GM18526 (cell line): Measurements from ENCODE around the gene SLC7A5.
A peak's percentile ranks its signal among the peaks of the same experiment; 100 is the strongest.

Experiments used
- POLR2A ChIP-seq: IDR thresholded peaks from 3 replicates; pipeline ENCODE4 v1.6.1; 2011; ENCODE audit not compliant: insufficient read length; ENCODE audit errors: extremely low read depth

SLC7A5 gene

DNA sequence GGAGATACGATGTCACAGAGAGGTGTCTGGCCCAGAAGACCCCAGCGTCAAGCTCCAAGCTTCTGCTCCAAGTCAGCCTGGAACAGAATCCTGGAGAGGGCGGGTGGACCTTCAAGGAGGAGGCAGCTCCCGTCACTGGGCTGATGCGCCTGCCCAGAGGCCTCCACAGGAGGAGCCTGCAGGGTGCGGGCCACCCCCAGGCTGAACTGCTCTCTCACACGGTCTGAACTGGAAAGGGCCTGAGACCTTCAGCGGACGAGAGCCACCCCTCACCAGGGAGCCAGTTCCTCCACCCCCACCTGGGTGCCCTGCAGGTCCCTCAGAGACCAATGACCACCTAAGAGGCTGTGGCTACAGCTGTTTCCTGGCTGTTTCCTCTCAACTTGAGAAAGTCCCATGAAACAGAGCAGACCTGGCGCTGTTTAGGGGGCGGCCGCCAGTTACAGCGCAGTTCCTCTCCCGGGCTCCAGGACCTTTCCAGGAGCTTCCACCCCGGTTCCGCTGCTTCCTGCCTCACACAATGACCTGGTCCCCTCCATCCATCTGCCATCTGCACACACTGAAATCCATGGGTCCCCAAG is 67.5 kb downstream of the SLC7A5 start:
- TF ChIP-seq POLR2A, result no peak

DNA sequence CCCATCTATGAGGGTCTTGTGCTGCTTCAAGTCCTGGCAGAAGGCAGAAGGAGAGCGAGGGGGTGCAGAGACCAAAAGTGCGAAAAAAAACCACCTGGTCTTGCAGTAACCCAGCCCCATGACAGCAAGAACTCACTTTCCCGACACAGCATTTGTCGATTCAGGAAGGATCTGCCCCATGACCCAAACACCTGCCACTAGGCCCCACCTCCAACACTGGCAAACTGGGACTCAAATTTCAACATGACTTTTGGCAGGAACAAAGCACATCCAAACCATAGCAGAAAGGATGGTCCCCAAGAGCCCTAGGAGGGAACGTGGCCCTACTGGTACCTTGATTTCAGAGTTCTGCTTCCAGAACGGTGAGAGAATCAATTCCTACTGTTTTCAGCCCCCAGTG is 68.8 kb downstream of the SLC7A5 start:
- no peak for TF ChIP-seq POLR2A

DNA sequence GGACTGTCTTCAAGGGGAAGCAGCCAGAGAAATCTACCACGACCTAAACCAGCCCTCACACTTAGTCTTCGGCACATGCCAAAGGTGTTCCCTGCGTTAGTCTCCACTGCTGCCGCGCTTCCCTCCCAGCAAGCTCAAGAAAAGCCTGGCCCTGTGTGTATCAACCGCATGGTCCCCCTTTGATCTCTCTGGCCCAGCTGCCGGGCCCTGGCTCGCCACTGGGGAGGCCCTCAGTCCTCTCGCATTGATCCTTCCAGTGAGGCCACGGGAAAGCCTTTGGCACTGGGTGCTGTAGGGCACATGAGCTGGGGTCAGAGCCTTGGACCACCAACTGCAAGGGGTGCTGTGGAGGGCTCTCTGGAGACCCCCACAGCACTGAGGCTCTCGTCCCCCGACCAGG is 74.0 kb downstream of the SLC7A5 start:
- TF ChIP-seq POLR2A, result no peak

DNA sequence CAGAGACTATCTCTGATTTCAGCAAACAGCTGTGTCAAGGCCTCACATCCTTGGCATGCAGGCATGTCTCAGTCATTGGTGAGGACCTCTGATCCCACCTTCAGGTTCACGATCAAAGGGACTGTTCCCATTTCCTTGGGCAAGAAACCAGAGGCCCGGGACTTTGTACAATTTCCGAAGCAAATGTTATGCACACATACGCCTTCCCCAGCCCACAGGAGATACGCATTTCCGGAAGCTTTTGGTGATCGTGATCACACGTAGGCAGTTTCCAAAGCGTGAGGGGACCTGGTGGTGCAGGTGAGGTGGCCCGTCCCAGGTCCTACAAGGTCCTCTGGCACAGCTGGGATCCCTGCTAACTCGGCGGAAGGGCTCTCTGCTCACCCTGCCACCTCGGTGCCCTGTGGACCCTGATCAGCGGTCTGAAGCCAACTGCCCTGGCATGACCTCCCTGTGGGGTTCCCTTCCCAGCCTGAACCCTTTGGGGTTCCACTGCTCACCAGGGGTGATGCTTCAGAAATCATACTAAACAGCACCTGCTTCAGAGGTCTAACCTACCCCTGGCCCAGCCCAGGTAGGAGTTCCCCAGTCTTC is 74.7 kb downstream of the SLC7A5 start:
- no peak for TF ChIP-seq POLR2A

DNA sequence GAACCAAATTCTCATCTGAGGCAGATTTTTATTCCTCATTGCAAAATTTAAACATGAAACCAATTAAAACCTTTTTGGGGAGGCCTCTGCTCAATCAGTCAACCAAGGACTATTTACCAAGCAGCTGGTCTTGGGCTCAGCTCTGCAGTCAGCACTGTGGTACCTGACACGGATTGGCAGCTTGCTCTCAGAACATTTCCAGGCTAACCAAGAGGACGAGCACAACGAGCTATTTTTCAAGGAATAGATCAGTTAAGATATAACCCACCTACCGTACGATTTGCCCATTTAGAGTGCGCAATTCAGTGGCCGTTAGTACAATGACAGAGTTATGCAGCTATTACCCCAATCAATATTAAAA is 77.1 kb downstream of the SLC7A5 start:
- no peak for TF ChIP-seq POLR2A

DNA sequence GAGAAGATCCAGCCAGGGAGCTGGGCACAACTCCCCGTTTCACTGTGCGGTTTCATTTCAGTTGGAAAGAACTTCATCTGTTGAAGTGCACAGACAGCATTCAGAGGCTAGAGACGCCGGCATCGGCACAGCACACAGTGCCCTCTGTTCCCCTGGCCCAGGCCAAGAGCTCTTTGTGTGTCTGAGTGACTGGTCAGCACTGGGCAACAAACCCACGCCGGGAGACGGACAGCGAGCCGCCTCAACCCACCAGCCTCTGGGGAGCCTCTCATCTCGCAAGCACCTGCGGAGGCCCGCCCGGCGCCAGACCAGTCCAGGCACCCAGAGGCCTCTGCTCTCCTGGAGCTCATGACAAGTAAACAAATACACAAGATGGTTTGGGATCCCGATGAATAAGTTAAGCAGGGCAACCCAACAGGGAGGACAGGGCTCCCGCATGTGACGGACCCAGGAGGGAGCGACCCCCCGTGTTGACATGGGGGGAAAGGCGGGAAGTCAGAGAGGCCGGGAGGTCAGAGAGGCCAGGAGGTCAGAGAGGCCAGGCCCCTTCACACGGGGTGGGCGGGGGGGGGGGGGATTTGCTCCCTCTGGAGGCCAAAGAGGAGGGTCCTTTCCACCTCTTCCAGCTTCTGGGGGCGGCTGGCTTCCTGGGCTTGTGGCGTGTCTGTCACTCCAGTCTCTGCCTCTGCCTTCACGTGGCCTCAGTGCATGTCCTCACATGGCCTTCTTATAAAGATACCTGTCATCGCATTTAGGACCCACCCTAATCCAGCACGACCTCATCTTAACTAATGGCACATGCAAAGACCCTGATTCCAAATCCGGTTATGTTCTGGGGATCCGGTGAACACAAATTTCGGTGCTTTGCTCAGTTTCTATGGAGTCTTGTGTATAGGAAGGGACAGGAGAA is 77.8 kb downstream of the SLC7A5 start:
- TF ChIP-seq POLR2A, result no peak

DNA sequence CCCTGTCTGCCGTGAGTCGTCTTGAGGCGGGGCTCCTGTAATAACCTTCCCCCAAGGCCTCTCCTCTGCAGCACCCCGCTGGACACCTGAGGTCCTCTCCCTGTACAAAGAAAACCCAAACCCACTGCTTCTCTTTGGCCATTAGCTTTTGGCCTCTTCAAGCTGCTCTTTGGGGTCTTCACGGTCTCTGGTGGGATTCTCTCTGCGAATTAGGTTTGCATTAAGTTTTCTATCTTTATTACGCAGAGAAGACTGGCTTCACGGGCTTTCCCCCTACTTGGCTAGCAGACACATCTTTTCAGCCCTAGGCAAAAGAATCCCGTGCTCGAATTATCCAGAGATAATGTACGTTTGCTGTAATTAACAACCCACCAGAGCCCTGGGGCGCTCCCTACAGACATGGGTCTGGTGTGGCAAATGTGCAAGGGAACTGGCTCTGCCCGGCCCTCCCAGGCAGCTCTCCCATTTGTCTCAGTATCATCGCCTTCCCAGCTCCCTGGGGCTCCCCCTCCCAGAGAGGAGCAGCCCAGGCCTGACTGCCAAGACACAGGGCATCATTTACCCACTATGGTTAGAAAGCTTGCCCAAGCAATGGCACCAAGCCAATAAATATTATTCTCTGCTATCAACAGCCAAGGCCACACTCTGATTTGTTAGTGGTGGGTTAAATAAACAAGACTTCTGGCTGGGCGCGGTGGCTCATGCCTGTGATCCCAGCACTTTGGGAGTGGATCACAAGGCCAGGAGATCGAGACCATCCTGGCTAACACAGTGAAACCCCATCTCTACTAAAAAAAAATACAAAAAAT is 78.8 kb downstream of the SLC7A5 start:
- TF ChIP-seq POLR2A, result no peak

DNA sequence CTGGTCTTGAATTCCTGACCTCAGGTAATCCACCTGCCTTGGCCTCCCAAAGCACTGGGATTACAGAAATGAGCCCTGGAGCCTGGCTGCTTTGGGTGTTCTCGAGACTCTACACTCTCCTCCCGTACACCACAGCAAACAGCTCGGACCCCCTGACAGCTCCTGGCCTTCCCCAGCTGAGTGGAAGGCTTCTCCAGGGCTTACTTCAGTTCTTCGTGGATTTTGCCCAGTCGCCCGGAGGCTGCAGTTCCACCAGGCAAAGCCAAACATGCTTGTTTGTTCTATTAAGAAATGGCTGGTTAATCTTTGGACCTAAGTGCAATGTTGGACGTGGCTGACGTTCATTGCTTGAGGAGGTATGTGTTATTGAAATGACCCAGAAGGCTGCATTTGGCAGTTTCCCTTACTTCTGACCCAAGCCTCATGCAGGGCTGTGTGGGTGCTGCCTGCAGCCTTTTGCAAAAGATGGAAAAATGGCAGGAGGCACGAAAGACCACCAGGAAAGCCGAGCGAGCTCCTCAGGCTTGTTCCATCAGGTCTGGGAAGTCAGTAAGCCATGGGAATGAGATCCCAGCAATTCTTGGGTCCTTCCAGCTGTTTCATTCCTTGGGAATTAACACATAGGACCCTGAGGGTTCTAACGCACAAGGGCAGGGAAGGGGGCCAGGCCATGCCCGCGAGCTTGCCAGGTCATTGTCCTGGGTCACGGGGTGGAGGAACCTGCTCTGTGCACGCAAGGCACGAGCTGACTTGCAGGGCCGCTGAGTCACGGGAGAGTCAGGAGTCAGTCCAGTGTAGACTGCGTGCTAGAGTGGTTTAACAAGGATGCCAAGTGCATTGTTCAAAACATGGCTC is 79.6 kb downstream of the SLC7A5 start:
- no peak for TF ChIP-seq POLR2A

DNA sequence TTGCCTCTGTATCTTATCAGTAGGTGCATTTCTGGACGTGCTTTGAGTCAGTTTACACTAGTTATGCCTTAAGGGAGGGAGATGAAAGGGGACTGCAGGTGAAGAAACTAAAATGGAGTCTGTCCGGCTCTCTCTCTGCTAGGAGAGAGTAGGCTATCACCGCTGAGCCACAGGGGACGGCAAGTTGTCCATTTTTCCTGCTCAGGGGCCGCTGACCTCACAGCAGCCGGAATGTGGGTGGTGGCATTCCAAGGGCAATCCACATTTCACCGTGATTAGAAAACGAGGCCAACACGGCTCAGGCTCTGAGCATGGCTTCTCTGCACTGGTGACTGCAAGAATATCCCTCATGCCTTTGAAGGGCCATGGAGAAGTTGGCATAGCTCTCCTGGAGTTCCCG is 84.5 kb downstream of the SLC7A5 start:
- no peak for TF ChIP-seq POLR2A

DNA sequence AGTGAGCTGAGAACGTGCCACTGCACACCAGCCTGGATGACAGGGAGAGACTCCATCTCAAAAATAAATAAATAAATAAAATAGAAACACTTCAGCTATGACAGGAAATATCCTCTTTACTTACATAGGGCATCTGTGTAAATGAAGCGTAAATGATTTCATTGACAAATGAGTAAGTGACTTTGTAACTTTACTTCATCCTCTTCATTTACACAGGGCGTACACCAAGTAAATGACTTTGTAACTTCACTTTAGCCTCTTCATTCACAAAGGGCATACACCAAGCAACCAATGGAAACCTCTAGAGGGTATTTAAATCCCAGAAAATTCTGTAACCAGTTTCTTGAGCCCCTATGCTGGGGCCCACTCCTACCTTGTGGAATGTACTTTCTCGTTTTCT is 87.3 kb downstream of the SLC7A5 start:
- TF ChIP-seq POLR2A, result no peak

DNA sequence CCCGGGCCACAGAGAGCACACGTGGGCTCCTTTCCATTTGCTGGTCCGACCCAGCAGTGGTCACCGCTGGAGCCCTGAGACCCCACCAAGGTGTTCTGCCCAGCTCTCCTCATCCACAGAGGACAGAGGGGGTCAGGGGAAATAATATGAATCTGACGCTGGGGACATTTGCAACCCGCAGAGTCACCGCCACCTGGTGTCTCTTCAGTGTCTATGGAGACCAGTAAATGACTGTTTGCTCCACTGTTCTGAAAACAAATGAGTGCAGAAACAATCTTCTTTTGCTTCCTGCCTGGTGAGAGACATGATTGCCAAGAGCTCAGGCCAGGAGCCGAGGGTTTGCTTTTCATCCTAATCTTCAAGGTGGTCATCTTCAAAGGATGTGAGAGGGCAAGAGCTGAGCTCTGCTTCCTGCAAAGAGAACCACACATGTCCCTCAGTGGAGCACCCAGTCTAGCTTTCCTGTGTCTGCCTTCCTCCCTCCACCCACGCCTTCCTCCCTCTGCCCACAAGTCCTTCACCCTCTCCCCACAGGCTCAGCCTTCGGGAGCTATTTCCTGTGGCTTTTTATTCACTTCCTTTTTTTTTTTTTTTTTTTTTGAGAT is 88.8 kb downstream of the SLC7A5 start:
- peak; percentile 23 for TF ChIP-seq POLR2A
